LHCN-M2 (cell line): ENCODE results near the gene TRIM43. TPM values are rescaled to one million over a fixed set of nuclear protein-coding genes. Genes with fewer than 3 reads are reported as not detected.
"Not testable (repeated sequence)": the region's sequence is repeated elsewhere in the genome, so short reads cannot be mapped to it uniquely, and the experiment has no call there.

Source experiments
- DNase-seq: peaks from one replicate; pipeline ENCODE4 v3.0.0-alpha.2; 2012; ENCODE audit warnings: low read depth
- total RNA-seq: library from RNA; depleted of rRNA; stranded (reverse); fragments of >200 nt; gene quantifications from 2 replicates; pipeline ENCODE4 v1.2.3, GENCODE V29; 2014; rRNA removed

TRIM43 gene
- total RNA-seq, 1 experiment from 2014 or later, result not detected

GRCh38 chr2:95641289-95641575 is 49.4 kb downstream of the TRIM43 start:
- not testable (repeated sequence) for DNase-seq

GRCh38 chr2:95641787-95642186 is 50.0 kb downstream of the TRIM43 start:
- peak; percentile 87 for DNase-seq

- not testable (repeated sequence) for DNase-seq
These were observed 50.6 kb downstream of the TRIM43 start for GRCh38 chr2:95642360-95642759.

- DNase-seq, result not testable (repeated sequence)
These were observed 51.1 kb downstream of the TRIM43 start for GRCh38 chr2:95642951-95643350.

GRCh38 chr2:95645312-95645711 is 53.5 kb downstream of the TRIM43 start:
- not testable (repeated sequence) for DNase-seq

GRCh38 chr2:95646274-95646994 is 54.6 kb downstream of the TRIM43 start:
- not testable (repeated sequence) for DNase-seq

- DNase-seq, result not testable (repeated sequence)
These were observed 57.2 kb downstream of the TRIM43 start for GRCh38 chr2:95648894-95649544.

Other genes with a start within 250 kb of the TRIM43 start
- 27.1 and 29.8 TPM in 2 replicates for gene FAHD2A, start 189.3 kb upstream of the TRIM43 start, total RNA-seq
- not detected in 2 replicates for gene TRIM43B, start 107.2 kb upstream of the TRIM43 start, total RNA-seq